K562 (cell line): ENCODE measurements around the gene KARS1. TPM values are rescaled to one million over a fixed set of nuclear protein-coding genes. Genes with fewer than 3 reads are reported as not detected.

Experiments
- BRCA1 ChIP-seq, 2 experiments: fragments of 450-650 bp in 1 of 2; sonication (generic) in 1 of 2; formaldehyde crosslinking in 1 of 2; IDR thresholded peaks; 2 replicates each; pipeline versions ENCODE4 v1.5.0 to v1.6.1; 2017 to 2020; ENCODE audit warnings: mild to moderate bottlenecking in 1 of 2, missing genetic modification reagents in 1 of 2
- CHD1 ChIP-seq: fragments of 200-600 bp; sonication (generic); IDR thresholded peaks from one replicate; pipeline ENCODE4 v1.6.1; 2012; ENCODE audit warnings: mild to moderate bottlenecking, moderate library complexity, low read length, inconsistent platforms
- CREBBP ChIP-seq: IDR thresholded peaks from one replicate; pipeline ENCODE4 v1.6.1; 2012; ENCODE audit warnings: low read depth, mild to moderate bottlenecking, control low read depth, inconsistent platforms, low read length
- KLF6 ChIP-seq: fragments of 250-450 bp; sonication (Bioruptor Pico); IDR thresholded peaks from 2 replicates; pipeline ENCODE4 v1.4.0; 2020; ENCODE audit warnings: mild to moderate bottlenecking, moderate library complexity, borderline replicate concordance
- SLC30A9 ChIP-seq: fragments of 250-450 bp; sonication (Bioruptor Pico); IDR thresholded peaks from 2 replicates; pipeline ENCODE4 v1.8.0; 2022; ENCODE audit warnings: mild to moderate bottlenecking, moderate library complexity
- SMC3 ChIP-seq: conservative IDR thresholded peaks from 2 replicates; pipeline ENCODE4 v1.6.1; 2011; ENCODE audit warnings: low read depth, low read length, improper control_type of control experiment; ENCODE audit not compliant: insufficient read depth
- SPI1 ChIP-seq: IDR thresholded peaks from 2 replicates; pipeline ENCODE4 v1.6.1; 2011; ENCODE audit warnings: low read depth, low read length, control low read depth, borderline replicate concordance
- SREBF1 ChIP-seq: fragments of 150-350 bp; IDR thresholded peaks from 2 replicates; pipeline ENCODE4 v1.6.1; 2014; ENCODE audit warnings: antibody characterized with exemption, low read depth, low read length, borderline replicate concordance
- TGIF2 ChIP-seq: sonication (generic); formaldehyde crosslinking; IDR thresholded peaks from 2 replicates; pipeline ENCODE4 v1.8.1; 2022; ENCODE audit warnings: mild to moderate bottlenecking, missing genetic modification reagents, moderate library complexity
- ZBTB7A ChIP-seq: IDR thresholded peaks from 2 replicates; pipeline ENCODE4 v1.6.1; 2011; ENCODE audit warnings: low read depth, mild to moderate bottlenecking, low read length, moderate library complexity, borderline replicate concordance; ENCODE audit not compliant: control insufficient read depth
- ZNF239 ChIP-seq: fragments of 250-450 bp; sonication (Bioruptor Pico); IDR thresholded peaks from 2 replicates; pipeline ENCODE4 v1.4.0; 2020; ENCODE audit warnings: mild to moderate bottlenecking
- ZNF384 ChIP-seq: IDR thresholded peaks from 2 replicates; pipeline ENCODE4 v1.6.1; 2012; ENCODE audit warnings: low read depth, low read length, improper control_type of control experiment
- ZNF79 ChIP-seq: fragments of 250-450 bp; sonication (Bioruptor Pico); IDR thresholded peaks from 2 replicates; pipeline ENCODE4 v1.4.0; 2020; ENCODE audit warnings: low read depth, mild to moderate bottlenecking, moderate library complexity
- polyA plus RNA-seq, 8 experiments: library from polyadenylated mRNA; depleted of rRNA in 4 of 8; stranded (reverse) in 5 of 8; unstranded in 3 of 8; fragments of >200 nt; fragmentation: Nextera tagmentation in 2 of 8; fragmentation: Illumina TruSeq in 1 of 8; extraction: Ambion mirVana in 2 of 8; extraction: Trizol in 1 of 8; gene quantifications; 2 replicates each; pipeline versions ENCODE4 v1.2.1 to v1.2.3, GENCODE V29; 2011 to 2014; ENCODE audit warnings: inconsistent platforms in 1 of 8, missing spikeins in 1 of 8
- total RNA-seq, 7 experiments: library from RNA; depleted of rRNA in 6 of 7; stranded (reverse); fragments of >200 nt in 6 of 7; fragmentation: Illumina TruSeq in 2 of 7; extraction: Trizol in 2 of 7; gene quantifications; 2 replicates each; pipeline versions ENCODE4 v1.2.1 to v1.2.3, GENCODE V29; 2011 to 2021; ENCODE audit warnings: low replicate concordance in 1 of 7
- TF ChIP-seq, protein P1 (sequence below): sonication (generic); formaldehyde crosslinking; IDR thresholded peaks from 2 replicates; pipeline ENCODE4 v1.9.0; 2022; ENCODE audit warnings: mild to moderate bottlenecking, missing genetic modification reagents
- TF ChIP-seq, protein P2 (sequence below): fragments of 450-650 bp; IDR thresholded peaks from one replicate; pipeline ENCODE4 v1.6.1; 2018; ENCODE audit warnings: mild to moderate bottlenecking, moderate library complexity; ENCODE audit not compliant: partially characterized antibody
- TF ChIP-seq, protein P3 (sequence below): conservative IDR thresholded peaks from 2 replicates; pipeline ENCODE4 v1.6.1; 2011; ENCODE audit warnings: low read depth, mild to moderate bottlenecking, low read length; ENCODE audit not compliant: control insufficient read depth
- TF ChIP-seq, protein P4 (sequence below): fragments of 250-450 bp; sonication (Bioruptor Pico); IDR thresholded peaks from 2 replicates; pipeline ENCODE4 v1.4.0; 2020; ENCODE audit warnings: mild to moderate bottlenecking, moderate library complexity
- TF ChIP-seq, protein P5 (sequence below): fragments of 250-450 bp; sonication (Bioruptor Pico); IDR thresholded peaks from 2 replicates; pipeline ENCODE4 v1.8.0; 2021; ENCODE audit warnings: mild to moderate bottlenecking, moderate library complexity

The KARS1 gene
- total and polyA plus RNA-seq, 9 of the 15 experiments (the other 6 are each of a cell fraction or from before 2014, with no cell fraction given): 223 to 386 (median 304) TPM

DNA sequence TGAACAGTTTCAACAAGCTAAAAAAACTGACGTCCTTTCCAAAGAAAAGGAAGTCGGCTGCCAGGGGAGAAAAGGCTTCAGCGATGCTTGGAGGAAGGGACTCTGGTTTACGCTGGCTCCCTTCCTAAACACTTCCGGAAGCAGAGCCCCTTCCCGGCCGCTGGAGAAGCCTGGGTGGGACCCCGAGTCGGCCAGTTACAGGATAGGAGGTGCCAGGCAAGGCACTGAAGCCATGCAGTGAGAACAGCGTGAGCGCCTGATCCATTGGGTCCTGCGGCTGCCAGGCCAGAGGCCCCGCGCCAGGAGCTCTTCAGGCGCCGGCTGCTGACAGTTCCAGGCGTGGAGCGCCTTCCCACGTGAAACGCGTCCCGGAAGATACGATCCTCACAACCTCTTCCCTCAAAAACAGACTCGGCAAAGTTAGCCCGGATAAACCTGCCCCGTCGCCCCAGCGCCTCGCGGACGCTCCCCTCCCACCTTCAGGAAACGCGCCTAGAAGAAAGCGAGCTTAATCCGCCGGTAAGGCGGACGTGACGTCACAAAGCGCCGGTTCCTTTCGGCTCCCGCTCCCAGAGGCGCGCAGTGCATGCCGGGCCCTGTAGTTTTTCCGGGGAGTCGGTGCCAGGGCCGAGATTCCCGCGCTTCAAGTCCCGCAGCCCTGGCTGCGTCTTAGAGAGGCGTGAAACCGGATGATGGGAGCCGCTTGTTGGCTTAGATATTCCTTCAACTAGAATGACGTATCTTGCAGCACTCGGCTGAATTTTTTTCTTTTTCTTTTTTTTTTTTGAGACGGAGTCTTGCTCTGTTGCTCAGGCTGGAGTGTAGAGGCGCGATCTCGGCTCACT is 24.5 kb downstream of the KARS1 start, which contains the start of gene ADAT1 (continued):
- TF ChIP-seq SLC30A9 (CRISPR knock-in tag): no peak
- no peak for TF ChIP-seq ZNF79 (CRISPR knock-in tag)
- peak; percentile 86 for TF ChIP-seq ZNF384
- peak; percentile 45; the same call in 1 of the 2 replicates for TF ChIP-seq SPI1
- TF ChIP-seq, protein P1, sequence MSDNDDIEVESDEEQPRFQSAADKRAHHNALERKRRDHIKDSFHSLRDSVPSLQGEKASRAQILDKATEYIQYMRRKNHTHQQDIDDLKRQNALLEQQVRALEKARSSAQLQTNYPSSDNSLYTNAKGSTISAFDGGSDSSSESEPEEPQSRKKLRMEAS (CRISPR knock-in tag): peak; percentile 81
- no peak for TF ChIP-seq ZNF239 (CRISPR knock-in tag)
- no peak for TF ChIP-seq SREBF1
- no peak for TF ChIP-seq ZBTB7A
- no peak for TF ChIP-seq CHD1
- TF ChIP-seq KLF6: no peak
- TF ChIP-seq, protein P2, sequence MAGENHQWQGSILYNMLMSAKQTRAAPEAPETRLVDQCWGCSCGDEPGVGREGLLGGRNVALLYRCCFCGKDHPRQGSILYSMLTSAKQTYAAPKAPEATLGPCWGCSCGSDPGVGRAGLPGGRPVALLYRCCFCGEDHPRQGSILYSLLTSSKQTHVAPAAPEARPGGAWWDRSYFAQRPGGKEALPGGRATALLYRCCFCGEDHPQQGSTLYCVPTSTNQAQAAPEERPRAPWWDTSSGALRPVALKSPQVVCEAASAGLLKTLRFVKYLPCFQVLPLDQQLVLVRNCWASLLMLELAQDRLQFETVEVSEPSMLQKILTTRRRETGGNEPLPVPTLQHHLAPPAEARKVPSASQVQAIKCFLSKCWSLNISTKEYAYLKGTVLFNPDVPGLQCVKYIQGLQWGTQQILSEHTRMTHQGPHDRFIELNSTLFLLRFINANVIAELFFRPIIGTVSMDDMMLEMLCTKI: no peak
- TF ChIP-seq, protein P3, sequence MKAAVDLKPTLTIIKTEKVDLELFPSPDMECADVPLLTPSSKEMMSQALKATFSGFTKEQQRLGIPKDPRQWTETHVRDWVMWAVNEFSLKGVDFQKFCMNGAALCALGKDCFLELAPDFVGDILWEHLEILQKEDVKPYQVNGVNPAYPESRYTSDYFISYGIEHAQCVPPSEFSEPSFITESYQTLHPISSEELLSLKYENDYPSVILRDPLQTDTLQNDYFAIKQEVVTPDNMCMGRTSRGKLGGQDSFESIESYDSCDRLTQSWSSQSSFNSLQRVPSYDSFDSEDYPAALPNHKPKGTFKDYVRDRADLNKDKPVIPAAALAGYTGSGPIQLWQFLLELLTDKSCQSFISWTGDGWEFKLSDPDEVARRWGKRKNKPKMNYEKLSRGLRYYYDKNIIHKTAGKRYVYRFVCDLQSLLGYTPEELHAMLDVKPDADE: peak; percentile 90
- TF ChIP-seq CREBBP: no peak
- no peak for TF ChIP-seq SMC3
- TF ChIP-seq, protein P4, sequence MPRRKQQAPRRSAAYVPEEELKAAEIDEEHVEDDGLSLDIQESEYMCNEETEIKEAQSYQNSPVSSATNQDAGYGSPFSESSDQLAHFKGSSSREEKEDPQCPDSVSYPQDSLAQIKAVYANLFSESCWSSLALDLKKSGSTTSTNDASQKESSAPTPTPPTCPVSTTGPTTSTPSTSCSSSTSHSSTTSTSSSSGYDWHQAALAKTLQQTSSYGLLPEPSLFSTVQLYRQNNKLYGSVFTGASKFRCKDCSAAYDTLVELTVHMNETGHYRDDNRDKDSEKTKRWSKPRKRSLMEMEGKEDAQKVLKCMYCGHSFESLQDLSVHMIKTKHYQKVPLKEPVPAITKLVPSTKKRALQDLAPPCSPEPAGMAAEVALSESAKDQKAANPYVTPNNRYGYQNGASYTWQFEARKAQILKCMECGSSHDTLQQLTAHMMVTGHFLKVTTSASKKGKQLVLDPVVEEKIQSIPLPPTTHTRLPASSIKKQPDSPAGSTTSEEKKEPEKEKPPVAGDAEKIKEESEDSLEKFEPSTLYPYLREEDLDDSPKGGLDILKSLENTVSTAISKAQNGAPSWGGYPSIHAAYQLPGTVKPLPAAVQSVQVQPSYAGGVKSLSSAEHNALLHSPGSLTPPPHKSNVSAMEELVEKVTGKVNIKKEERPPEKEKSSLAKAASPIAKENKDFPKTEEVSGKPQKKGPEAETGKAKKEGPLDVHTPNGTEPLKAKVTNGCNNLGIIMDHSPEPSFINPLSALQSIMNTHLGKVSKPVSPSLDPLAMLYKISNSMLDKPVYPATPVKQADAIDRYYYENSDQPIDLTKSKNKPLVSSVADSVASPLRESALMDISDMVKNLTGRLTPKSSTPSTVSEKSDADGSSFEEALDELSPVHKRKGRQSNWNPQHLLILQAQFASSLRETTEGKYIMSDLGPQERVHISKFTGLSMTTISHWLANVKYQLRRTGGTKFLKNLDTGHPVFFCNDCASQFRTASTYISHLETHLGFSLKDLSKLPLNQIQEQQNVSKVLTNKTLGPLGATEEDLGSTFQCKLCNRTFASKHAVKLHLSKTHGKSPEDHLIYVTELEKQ (CRISPR knock-in tag): no peak
- peak; percentile 100 for TF ChIP-seq TGIF2 (CRISPR knock-in tag)
- TF ChIP-seq BRCA1 (IDR thresholded peaks at IDR 0.05): no peak
- no peak for TF ChIP-seq BRCA1 (CRISPR knock-in tag; IDR thresholded peaks at IDR 0.05)
- TF ChIP-seq, protein P5, sequence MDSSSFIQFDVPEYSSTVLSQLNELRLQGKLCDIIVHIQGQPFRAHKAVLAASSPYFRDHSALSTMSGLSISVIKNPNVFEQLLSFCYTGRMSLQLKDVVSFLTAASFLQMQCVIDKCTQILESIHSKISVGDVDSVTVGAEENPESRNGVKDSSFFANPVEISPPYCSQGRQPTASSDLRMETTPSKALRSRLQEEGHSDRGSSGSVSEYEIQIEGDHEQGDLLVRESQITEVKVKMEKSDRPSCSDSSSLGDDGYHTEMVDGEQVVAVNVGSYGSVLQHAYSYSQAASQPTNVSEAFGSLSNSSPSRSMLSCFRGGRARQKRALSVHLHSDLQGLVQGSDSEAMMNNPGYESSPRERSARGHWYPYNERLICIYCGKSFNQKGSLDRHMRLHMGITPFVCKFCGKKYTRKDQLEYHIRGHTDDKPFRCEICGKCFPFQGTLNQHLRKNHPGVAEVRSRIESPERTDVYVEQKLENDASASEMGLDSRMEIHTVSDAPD: no peak
